A549 treated with AZD2906 at 1 μM for 4 hours (cell line): ENCODE results near the gene SLC22A31. TPM values are rescaled to one million over a fixed set of nuclear protein-coding genes. Genes with fewer than 3 reads are reported as not detected.

ENCODE experiments used
- total RNA-seq: library from RNA; stranded (reverse); fragments of 200-300 nt; extraction: Qiagen RNA extraction; gene quantifications from 5 replicates; pipeline ENCODE4 v1.2.3, GENCODE V29; 2022

Gene SLC22A31
- total RNA-seq: 1.0 to 1.7 TPM (median 1.6 TPM) in 5 replicates

DNA sequence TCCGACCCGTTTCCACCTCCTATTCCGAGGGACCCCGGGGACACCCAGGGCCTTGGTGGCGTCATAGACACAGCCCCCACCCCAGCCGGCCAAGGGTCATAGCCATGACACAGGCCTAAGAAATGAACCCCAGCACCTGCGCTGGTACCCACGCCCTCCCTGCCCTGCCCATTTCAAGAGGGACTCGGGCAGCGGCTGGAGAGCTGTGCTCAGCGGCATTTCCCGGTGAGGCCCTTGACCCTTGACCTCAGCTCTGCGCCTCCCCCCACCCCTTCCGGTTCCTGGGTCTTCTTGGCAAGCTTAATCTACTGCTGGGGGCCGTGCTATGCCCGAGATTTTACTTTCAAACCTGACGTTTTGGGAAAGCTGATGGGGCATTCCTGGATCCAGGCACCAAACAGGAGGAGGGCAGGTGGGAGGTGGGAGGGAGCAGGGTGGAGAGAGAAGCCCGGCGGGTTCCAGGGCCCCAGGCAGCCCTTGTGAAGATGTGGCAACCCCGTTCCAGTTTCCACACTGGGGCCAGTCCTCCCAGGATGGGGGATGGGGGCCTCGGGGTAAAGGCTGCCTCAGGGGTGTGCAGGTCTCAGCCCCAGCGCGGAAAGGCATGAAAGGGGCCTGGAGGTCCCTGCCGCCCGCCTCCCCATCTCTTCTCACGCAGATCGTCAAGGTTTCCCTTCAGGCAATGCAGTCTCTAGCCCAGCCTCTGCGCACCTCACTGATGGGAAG, at the start of gene SLC22A31:
TSS of gene SLC22A31 (minus strand) at position 414 of the 726 bp plus-strand sequence. CDS start at position 378, 36 bp downstream.

GRCh38 chr16:89217388-89218191, 17.3 kb upstream of the SLC22A31 start, which contains the start of gene ZNF778:
TSS of gene ZNF778 (plus strand) at chr16:89217703. CDS start at chr16:89221128, 3,425 bp downstream.

DNA sequence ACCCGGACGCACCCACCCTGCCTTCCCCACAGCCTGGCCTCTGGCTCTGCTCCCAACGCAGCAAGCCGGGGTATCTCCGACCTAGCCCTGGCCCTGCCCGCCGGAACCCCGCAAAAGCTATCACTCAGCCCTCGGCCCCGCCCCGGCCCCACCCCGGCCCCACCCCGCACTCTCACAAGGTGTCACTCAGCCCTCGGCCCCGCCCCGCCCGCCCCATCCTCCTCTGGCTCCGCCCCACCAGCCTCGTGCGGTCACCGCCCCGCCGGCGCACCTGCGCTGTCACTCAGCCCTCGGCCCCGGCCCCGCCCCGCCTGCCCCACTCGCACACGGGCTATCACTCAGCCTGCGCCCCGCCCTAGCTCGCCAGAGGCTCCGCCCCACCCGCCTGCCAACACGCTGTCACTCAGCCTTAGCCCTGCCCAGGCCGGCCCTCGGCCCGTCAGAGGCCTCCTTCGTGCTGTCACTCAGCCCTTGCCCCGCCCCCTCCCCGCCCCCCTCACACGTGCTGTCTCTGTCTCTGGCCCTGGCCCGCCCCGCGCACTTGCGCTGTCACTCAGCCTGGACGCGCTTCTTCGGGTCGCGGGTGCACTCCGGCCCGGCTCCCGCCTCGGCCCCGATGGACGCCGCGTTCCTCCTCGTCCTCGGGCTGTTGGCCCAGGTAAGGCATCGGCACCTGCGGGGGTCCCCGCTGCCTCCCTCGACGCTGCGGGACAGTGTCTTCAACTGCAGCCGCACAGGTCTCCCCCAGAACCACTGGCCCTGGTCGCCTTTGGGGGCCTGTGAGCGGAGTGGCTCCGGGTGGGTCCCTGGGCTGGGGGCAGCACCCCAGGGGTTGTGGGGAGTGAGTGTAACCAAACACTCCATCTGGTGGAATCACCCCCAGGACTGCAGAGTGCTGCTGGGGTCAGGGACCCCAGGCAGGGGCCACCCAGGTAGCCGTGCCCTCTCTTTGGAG, 28.8 kb downstream of the SLC22A31 start, which contains the start of gene CDH15:
TSS of gene CDH15 (plus strand) at position 533 of the 955 bp plus-strand sequence. CDS start at position 617, 84 bp downstream.

Other genes starting within 250 kb of the SLC22A31 start
- gene CBFA2T3, start 223.3 kb downstream of the SLC22A31 start, total RNA-seq: 0.77 to 1.3 TPM (median 1.1 TPM) in 5 replicates
- 15.9 to 20.6 TPM (median 19.2 TPM) in 5 replicates for gene ACSF3, start 106.7 kb downstream of the SLC22A31 start, total RNA-seq
- 0.14 to 0.33 TPM (median 0.22 TPM) in 5 replicates for gene CDH15, start 28.8 kb downstream of the SLC22A31 start, total RNA-seq
- 9.3 to 12.7 TPM (median 10.4 TPM) in 5 replicates for gene ZNF778, start 17.2 kb upstream of the SLC22A31 start, total RNA-seq